NK-92 (cell line): ENCODE data around the gene SUPT5H.

Source experiments
- DNase-seq: peaks from one replicate; lab custom pipeline; 2025; ENCODE audit not compliant: unreplicated experiment; lab: John Stamatoyannopoulos, UW

Gene SUPT5H

DNA sequence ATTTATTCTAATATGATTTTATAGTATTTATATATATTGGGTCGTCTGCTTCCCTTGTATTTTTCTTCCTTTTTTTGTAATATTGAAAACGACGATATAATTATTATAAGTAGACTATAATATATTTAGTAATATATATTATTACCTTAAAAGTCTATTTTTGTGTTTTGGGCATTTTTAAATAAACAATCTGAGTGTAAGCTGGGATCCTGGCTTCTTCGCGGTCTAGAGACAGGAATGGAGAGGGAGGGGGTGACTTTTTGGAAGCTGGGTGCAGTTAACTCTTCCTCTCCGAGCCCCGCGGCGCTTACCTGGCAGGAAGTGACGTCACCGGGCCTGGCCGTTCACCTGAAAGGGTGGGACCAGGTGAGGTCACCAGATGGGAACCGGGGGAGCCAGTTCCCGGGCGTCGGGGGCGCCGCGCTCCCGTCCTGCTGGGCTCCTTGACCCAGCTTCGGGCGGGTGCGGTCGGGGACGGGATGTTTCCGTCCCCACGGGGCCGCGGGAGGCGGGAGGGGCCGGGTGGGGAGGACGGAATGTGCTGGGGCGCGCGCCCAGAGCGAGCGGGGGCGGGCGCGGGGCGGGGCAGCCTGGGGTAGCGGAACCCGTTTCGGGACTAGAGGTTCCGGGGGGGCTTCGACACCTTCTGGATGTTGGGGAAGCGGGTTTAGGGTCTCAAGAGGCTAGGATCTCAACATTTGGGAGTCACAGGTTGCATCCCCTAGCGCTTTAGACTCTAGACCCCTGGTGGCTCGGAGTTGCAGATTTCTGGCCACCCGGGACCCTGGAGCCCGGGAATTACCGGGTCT, 36.0 kb upstream of the SUPT5H start:
- peak; percentile 27 for DNase-seq

GRCh38 chr19:39410017-39410830, 35.2 kb upstream of the SUPT5H start:
- no peak for DNase-seq

DNA sequence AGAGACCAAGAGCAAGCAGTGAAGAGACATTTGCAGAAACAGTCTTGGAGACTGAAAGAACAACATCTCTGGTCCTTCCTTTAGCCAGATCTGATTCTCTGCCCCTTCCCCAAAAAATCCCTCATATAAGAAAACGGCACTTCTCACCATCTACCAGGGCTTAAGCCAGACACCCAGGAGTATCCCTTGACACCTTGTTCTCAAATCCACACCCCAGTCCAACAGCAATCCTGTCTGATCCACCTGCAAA, 34.6 kb upstream of the SUPT5H start:
- no peak for DNase-seq

GRCh38 chr19:39411081-39411831, 34.1 kb upstream of the SUPT5H start:
- no peak for DNase-seq

GRCh38 chr19:39411832-39412099, 33.6 kb upstream of the SUPT5H start:
- DNase-seq = peak; percentile 52

GRCh38 chr19:39412100-39412866, 33.1 kb upstream of the SUPT5H start, which contains the start of gene PLEKHG2:
Gene PLEKHG2, plus strand, starts transcription at chr19:39412669. Its CDS starts 1,418 bp downstream, at chr19:39414087.
- peak; percentile 88 for DNase-seq

DNA sequence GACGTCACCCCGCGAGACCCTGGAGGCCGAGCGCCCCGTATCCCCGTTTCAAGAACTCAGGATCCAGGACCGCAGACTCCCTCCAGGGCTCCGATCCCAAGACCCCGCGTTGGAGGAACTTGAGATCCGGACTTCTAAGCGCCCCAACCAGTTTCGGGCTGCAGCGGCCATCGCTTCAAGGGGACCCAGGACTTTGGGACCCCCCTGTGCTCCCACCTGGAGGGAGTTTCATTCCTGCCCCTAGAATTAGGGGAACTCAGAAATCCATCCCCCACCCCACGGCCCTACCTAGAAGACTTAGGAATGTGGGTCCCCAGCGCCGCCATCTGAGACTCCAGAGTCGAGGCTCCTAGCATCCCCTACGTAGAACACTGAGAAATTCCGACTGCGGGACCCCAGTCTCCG, 32.5 kb upstream of the SUPT5H start:
- no peak for DNase-seq

- DNase-seq = no peak
Observed at GRCh38 chr19:39413272-39413910, 32.0 kb upstream of the SUPT5H start.

- no peak for DNase-seq
Observed at GRCh38 chr19:39413911-39414608, 31.3 kb upstream of the SUPT5H start.

DNA sequence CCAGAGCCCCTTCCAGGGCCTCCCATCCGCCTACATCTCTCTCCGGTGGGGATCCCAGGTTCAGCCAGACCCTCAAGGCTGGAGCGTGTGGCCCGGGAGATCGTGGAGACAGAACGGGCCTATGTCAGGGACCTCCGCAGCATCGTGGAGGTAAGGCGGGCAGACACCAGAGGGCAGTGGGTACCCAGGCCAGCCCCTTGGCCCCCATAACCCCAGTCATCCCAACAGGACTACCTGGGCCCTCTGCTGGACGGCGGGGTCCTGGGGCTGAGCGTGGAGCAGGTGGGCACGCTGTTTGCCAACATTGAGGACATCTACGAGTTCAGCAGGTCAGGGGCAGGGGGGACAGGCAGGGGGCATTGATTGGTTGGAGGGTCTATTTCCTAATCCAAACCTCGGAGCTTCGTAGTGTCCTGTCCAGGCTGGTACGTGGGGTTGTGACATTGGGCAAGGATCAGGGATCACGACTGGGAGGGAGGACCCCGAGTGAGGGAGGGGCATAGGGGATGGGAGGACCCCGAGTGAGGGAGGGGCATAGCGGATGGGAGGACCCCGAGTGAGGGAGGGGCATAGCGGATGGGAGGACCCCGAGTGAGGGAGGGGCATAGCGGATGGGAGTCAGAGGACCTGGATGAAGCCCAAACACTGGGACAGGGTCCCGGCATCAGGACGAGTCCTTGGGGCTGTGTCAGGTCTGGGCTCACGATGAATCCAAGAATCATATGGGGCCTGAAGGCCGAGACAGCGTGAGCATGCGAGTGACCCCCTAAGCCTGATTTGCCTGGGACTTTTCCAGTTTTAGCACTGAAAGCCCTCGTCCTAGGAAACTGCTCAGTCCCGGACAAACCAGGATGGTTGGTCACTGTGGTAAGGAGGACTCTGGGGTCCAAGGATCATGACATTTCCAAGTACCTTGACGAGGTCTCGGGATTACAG, 30.0 kb upstream of the SUPT5H start:
- no peak for DNase-seq

DNA sequence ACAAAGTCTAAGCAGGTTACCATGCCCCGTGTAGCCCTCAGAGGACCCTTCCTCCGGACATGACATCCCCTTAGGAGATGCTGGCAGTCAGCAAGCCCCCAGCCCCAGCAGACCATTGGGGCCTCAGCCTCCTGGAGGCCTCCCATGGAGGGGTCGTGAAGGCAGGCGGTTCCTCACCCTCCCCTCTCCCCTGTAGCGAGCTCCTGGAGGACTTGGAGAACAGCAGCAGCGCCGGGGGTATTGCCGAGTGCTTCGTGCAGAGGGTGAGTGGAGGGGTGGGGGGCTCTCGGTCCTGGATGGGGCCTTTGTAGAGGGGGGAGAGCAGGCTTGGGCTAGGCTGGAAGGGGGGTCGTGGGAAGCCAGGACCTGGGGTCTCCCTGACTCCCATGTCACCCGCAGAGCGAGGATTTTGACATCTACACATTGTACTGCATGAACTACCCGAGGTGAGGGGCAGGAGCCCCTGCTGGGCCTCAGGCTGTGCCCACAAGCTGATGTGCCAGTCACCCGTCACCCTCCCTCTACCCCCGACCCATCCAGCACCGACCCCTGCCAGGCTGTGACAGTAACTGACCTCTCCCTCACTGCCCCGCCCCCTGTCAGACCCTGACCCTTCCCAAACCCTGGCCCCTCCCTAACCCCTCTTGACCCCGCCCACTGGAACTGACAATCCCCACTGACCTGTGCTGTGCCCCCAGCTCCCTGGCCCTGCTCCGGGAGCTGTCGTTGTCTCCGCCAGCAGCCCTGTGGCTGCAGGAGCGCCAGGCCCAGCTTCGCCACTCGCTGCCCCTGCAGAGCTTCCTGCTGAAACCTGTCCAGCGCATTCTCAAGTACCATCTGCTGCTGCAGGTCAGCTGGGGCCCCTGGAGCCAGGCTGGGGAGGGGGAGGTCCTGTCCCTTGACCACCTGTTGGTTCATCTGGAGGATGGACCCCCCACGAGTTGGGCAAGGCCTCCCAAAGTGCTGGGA, 28.9 kb upstream of the SUPT5H start:
- no peak for DNase-seq

DNA sequence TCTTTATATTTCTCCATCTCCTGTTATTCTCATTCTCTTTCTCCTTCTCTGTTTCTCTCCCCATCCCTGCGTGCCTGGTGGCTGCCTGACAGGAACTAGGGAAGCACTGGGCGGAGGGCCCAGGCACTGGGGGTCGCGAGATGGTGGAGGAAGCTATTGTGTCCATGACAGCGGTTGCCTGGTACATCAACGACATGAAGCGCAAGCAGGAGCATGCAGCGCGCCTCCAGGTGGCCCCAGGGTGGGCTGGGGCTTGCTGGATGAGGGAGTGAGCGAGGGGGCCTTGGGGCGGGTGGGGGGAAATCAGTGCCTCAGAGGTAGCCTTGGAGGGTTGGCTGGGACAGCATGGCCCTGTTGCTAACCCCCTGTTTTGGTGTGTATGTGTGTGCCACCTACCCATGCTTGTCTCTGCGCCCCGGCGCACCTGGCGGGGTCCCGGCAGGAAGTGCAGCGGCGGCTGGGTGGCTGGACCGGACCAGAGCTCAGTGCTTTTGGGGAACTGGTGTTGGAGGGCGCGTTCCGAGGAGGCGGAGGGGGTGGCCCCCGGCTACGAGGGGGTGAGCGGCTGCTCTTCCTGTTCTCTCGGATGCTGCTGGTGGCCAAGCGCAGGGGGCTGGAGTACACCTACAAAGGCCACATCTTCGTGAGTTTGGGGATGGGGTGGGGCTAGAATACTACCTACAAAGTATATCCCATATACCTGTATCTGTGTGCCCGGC, 27.8 kb upstream of the SUPT5H start:
- DNase-seq = no peak

DNA sequence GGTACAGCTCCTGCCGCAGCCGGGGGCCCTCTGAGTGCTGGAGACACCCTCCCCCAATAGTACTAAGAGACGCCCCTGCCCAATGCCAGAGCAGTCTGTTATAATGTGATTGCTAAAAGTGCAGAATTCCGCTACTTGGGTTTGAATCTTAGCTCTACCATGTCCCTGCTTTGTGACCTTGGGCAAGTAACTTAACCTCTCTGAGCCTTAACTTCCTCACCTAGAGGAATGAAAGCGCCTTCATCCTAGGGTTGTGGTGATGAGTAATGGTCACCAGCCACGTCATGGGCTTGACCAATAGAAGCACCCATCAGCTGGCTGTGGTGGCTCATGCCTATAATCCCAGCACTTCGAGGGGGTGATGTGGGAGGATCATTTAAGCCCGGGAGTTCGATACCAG, 26.4 kb upstream of the SUPT5H start:
- DNase-seq = no peak

DNA sequence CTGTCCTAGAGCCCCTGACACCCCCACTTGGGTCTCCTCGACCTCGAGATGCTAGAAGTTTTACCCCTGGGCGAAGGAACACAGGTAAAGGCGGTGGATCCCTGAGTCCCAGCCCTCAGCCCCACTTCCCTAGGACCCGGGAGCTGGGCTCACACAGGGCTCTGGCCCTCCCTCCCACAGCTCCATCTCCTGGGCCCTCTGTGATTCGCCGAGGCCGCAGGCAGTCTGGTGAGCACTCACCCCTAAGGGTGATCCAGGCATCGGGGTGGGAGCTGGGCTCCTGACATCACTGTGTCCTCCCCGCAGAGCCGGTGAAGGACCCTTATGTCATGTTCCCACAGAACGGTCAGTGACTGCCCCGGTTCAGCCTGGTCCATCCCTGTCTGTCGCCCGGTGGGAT, 24.6 kb upstream of the SUPT5H start:
- no peak for DNase-seq

DNA sequence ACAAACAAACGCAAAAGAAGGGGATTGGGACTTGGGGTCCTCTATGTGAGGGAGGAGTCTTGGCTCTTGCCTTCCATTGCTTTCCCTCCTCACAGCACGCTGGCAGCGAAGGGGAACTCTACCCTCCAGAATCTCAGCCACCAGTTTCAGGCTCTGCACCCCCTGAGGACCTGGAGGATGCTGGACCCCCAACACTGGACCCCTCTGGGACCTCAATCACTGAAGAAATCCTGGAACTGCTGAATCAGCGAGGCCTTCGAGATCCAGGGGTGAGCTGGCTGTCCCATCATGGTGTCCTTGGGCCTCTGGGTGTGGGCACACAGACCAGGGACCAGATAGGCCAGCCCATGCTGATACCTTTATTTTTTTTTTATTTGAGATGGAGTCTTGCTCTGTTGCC, 23.4 kb upstream of the SUPT5H start:
- no peak for DNase-seq

GRCh38 chr19:39423258-39424086, 21.9 kb upstream of the SUPT5H start:
- DNase-seq = no peak
